ENCODE data around the gene ZNF76. TPM values are rescaled to one million over a fixed set of nuclear protein-coding genes. Genes with fewer than 3 reads are reported as not detected.

ZNF76 gene
- polyA plus RNA-seq, 1 donor = 26.9 TPM

GRCh38 chr6:35236223-35236622, 23.3 kb upstream of the ZNF76 start:
- no peak for DNase-seq (ENCODE audit: low read depth)

- DNase-seq (ENCODE audit: low read depth) = no peak
Measured at GRCh38 chr6:35237476-35237875, 22.1 kb upstream of the ZNF76 start.

GRCh38 chr6:35238843-35239289, 20.7 kb upstream of the ZNF76 start:
- no peak for DNase-seq (ENCODE audit: low read depth)

DNA sequence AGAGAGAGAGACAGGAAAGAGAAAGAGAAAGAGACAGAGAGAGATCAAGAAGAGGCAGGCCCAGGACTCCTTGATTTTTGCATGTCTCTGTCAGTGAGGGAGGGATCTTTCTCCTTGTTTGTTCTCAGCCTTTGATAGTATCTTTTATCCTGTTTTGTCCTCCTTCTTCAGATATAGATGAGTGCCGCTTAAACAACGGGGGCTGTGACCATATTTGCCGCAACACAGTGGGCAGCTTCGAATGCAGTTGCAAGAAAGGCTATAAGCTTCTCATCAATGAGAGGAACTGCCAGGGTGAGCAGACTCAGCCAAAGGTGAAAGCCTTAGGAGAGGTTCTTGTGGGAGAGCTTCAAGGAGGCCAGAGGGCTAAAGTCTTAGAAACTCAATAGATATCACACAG, 20.0 kb upstream of the ZNF76 start:
- no peak for DNase-seq (ENCODE audit: low read depth)

DNA sequence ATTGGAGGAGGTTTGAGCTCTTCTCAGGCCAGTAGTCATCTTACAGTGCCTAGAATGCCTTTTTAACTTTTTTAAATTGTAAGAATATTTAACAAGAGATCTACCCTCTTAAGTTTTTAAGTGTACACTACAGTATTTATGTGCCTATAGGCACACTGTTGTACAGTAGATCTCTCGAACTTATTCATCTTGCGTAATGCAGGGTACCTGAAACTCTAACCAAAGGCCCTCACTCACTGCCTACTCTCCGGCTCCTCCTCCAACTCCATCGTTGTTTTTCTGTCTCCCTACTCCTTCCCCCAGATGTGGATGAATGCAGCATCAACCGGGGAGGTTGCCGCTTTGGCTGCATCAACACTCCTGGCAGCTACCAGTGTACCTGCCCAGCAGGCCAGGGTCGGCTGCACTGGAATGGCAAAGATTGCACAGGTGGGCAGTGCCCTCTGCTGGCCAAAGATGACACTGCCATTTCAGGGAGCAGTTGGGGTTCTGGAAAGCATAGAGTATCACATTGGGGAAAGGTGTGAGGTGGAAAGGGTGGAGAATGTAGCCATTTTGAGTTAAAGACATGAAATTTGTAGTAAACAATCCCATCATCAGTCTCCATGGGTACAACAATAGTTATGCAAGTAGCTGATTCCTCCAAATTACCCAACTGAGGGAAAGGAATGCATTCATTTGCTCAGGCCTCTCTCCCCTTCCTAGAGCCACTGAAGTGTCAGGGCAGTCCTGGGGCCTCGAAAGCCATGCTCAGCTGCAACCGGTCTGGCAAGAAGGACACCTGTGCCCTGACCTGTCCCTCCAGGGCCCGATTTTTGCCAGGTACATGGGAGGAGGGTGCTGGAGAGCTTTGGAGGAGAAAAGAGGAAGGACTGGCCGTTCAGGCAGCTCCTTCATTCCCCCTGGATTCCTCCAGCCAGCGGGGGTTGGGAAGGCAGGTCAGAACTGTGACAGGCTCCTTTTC, 18.4 kb upstream of the ZNF76 start:
- no peak for DNase-seq (ENCODE audit: low read depth)

GRCh38 chr6:35242486-35242885, 17.0 kb upstream of the ZNF76 start:
- no peak for DNase-seq (ENCODE audit: low read depth)

- DNase-seq (ENCODE audit: low read depth) = no peak
Measured at GRCh38 chr6:35242906-35243305, 16.6 kb upstream of the ZNF76 start.

DNA sequence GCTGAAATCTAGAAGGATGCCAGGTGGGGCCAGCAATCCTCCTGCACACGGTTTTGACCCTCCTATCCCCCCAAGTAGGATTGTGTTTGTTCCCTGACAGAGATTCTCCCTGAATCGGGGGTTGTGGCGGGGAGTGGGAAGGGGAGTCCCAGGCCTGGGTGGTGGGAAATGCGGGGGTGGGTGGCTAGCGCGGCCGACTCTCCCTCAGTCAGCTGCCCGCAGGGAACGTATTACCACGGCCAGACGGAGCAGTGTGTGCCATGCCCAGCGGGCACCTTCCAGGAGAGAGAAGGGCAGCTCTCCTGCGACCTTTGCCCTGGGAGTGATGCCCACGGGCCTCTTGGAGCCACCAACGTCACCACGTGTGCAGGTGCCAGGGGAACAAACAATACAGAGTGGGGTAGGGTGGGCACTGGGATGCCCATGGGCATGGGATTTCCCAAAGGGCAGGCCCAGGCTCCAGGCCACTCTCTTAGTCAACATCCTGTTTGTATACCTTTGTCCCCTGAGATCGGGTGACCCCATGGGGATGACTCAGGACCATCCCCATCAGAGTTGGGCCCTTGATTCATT, 16.1 kb upstream of the ZNF76 start:
- DNase-seq (ENCODE audit: low read depth) = no peak

- DNase-seq (ENCODE audit: low read depth) = no peak
Measured at GRCh38 chr6:35244551-35244950, 15.0 kb upstream of the ZNF76 start.

GRCh38 chr6:35247642-35248231, 11.8 kb upstream of the ZNF76 start:
- DNase-seq (ENCODE audit: low read depth) = no peak

DNA sequence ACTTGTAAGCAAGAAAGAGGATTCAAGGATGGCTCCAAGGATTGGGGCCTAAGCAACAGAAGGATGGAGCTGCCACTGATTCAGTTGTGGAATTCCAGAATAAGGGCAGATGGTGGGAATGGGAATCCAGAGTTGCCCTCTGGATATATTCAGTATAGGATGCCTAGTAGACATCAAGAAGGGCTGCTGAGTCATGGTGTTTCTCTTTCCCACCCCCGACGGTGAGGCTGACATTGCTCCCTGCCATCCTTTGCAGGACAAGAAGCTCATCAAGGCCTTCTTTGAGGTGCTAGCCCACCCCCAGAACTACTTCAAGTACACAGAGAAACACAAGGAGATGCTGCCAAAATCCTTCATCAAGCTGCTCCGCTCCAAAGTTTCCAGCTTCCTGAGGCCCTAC, 11.2 kb upstream of the ZNF76 start:
- no peak for DNase-seq (ENCODE audit: low read depth)

GRCh38 chr6:35248965-35249364, 10.6 kb upstream of the ZNF76 start:
- no peak for DNase-seq (ENCODE audit: low read depth)

GRCh38 chr6:35251949-35252348, 7.6 kb upstream of the ZNF76 start:
- DNase-seq (ENCODE audit: low read depth) = no peak

- DNase-seq (ENCODE audit: low read depth) = no peak
Measured at GRCh38 chr6:35253249-35253648, 6.3 kb upstream of the ZNF76 start.

DNA sequence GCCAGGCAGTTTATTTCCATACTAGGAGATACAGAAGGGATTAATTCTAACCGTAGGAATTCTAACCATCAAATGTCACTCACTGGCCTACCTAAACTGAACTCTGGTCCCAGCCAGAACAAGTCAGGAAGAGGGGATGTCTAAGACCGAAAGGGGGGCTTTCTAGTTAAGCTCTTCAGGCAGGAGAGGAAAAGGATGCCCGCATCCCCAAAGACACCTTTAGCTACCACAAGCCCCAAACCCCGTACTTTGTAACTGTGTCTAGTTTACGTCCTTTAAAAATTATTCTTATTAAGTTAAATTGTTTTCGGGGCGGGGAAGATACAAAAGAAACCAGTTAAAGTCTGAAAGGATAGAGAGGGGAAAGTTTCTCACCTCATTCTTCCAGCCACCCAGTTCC, 1.2 kb upstream of the ZNF76 start:
- DNase-seq (ENCODE audit: low read depth) = no peak

DNA sequence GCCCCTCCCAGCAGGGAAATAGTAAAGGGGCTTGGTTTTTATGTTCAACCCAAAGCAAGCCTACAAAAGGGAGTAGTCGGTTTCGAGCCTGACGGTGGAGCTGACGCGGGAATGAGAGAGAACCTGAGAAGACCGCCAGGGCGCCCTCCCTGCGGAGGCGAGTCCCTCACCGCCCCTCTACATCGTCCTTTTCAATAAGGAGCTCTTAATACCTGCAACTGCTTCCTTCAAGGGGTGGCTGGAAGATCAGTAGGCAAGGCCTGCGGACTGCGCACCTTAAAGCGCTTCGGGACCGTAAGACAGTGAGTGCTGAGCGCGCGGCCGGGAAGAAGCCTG, 709 bp upstream of the ZNF76 start:
- DNase-seq (ENCODE audit: low read depth) = no peak

- no peak for DNase-seq (ENCODE audit: low read depth)
Measured at GRCh38 chr6:35259948-35260590, 534 bp downstream of the ZNF76 start.

- DNase-seq (ENCODE audit: low read depth) = no peak
Measured at GRCh38 chr6:35260591-35261570, 1.3 kb downstream of the ZNF76 start.

- DNase-seq (ENCODE audit: low read depth) = no peak
Measured at GRCh38 chr6:35262596-35262995, 3.1 kb downstream of the ZNF76 start.

DNA sequence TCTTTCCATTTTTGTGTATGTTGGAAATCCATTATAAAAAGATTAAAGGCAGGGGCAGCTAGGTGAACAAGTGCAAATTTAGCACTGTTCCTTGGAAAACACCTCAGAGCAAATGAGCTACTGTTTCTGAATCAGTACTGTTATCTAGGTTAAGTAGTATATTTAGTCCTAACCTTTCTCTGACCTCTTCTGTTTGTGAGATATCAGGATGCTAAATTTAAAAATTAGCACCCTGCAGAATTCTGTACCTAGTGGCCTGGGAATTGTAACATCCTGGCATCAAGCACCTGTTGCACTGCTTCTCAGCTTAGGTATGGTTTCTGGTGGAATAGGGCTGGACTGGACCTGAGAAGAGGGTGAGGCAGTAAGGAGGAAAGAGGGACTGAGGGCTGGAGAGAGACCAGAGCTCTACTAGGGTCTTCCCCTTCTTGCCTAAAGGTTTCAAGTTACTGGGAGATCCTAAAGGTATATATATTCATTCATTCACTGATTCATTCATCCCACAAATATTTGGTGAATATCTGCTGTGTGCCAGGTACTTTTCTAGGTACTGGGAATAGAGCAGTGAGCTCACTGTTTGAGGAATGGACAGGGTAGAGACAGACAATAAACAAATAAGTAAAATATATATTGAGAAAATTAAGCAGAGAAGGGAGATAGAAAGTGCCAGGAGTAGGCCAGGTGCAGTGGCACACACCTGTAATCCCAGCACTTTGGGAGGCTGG, 5.2 kb downstream of the ZNF76 start:
- no peak for DNase-seq (ENCODE audit: low read depth)

DNA sequence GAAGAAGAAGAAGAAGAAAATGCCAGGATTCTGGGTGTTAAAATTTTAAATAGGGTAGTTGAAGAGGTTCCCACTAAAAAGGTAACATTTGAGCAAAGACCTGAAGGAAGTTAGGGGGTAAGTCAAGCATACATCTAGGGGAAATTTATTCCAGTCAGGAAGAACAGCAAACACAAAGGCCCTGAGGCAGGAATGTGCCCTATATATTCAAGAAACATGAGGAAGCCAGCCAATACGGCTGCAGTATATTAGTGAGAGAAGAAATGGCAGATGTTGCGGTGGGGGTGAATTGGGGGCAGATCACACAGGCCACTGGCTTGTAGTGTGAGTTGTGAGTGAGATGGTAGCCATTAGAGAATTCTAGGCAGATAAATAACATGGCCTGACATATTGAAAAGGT, 6.0 kb downstream of the ZNF76 start:
- DNase-seq (ENCODE audit: low read depth) = no peak

All from forelimb muscle (tissue), 1 donor.